SK-N-SH treated with all-trans-retinoic acid at 6 μM for 48 hours (cell line): ENCODE measurements around the gene SHC3.

Source experiments
- ATAC-seq: fragments of 200-7000 bp; cut with Tn5 transposase; 3 replicates; pipeline ENCODE4 v1.9.1; 2020; ENCODE audit warnings: mild to moderate bottlenecking, moderate library complexity
- ARNTL ChIP-seq: fragments of 450-650 bp; formaldehyde crosslinking; IDR thresholded peaks from 2 replicates; pipeline ENCODE4 v1.5.0; 2020; ENCODE audit warnings: low read depth, mild to moderate bottlenecking, moderate library complexity, borderline replicate concordance
- BACH2 ChIP-seq: fragments of 250-450 bp; sonication (Bioruptor Pico); IDR thresholded peaks from 2 replicates; pipeline ENCODE4 v1.9.0; 2021; ENCODE audit warnings: mild to moderate bottlenecking, borderline replicate concordance
- CREB5 ChIP-seq: fragments of 250-450 bp; sonication (Bioruptor Pico); IDR thresholded peaks from 2 replicates; pipeline ENCODE4 v1.5.1; 2020; ENCODE audit warnings: low read depth, mild to moderate bottlenecking, moderate library complexity
- CSRNP3 ChIP-seq: fragments of 250-450 bp; sonication (Bioruptor Pico); IDR thresholded peaks from 2 replicates; pipeline ENCODE4 v1.5.1; 2021; ENCODE audit warnings: mild to moderate bottlenecking, moderate library complexity
- ESRRG ChIP-seq: fragments of 250-450 bp; sonication (Bioruptor Pico); IDR thresholded peaks from 2 replicates; pipeline ENCODE4 v1.6.1; 2021; ENCODE audit warnings: mild to moderate bottlenecking
- GLIS3 ChIP-seq: fragments of 250-450 bp; sonication (Bioruptor Pico); IDR thresholded peaks from 2 replicates; pipeline ENCODE4 v1.5.0; 2020; ENCODE audit warnings: mild to moderate bottlenecking, moderate library complexity
- ISL1 ChIP-seq: fragments of 250-450 bp; sonication (Bioruptor Pico); IDR thresholded peaks from 2 replicates; pipeline ENCODE4 v2.1.2; 2022; ENCODE audit warnings: mild to moderate bottlenecking, moderate library complexity
- OSR1 ChIP-seq: fragments of 250-450 bp; sonication (Bioruptor Pico); IDR thresholded peaks from 2 replicates; pipeline ENCODE4 v1.8.0; 2022; ENCODE audit warnings: moderate library complexity, mild to moderate bottlenecking, inconsistent platforms
- PATZ1 ChIP-seq: fragments of 250-450 bp; sonication (Bioruptor Pico); IDR thresholded peaks from 2 replicates; pipeline ENCODE4 v1.8.0; 2020; ENCODE audit warnings: mild to moderate bottlenecking, moderate library complexity, borderline replicate concordance
- POU6F1 ChIP-seq: fragments of 250-450 bp; sonication (Bioruptor Pico); IDR thresholded peaks from 2 replicates; pipeline ENCODE4 v1.8.0; 2021; ENCODE audit warnings: low read depth, mild to moderate bottlenecking, moderate library complexity, borderline replicate concordance
- PPARA ChIP-seq: fragments of 250-450 bp; sonication (Bioruptor Pico); IDR thresholded peaks from 2 replicates; pipeline ENCODE4 v1.5.0; 2020; ENCODE audit warnings: mild to moderate bottlenecking, borderline replicate concordance
- RARB ChIP-seq: fragments of 250-450 bp; sonication (Bioruptor Pico); IDR thresholded peaks from 2 replicates; pipeline ENCODE4 v1.8.0; 2021; ENCODE audit warnings: mild to moderate bottlenecking, moderate library complexity
- TCF4 ChIP-seq: fragments of 250-450 bp; sonication (Bioruptor Pico); IDR thresholded peaks from 2 replicates; pipeline ENCODE4 v1.8.0; 2021; ENCODE audit warnings: mild to moderate bottlenecking, moderate library complexity, borderline replicate concordance
- TOX ChIP-seq: fragments of 250-450 bp; sonication (Bioruptor Pico); IDR thresholded peaks from 2 replicates; pipeline ENCODE4 v1.8.0; 2021; ENCODE audit warnings: mild to moderate bottlenecking, moderate library complexity, borderline replicate concordance
- TSHZ2 ChIP-seq: fragments of 250-450 bp; sonication (Bioruptor Pico); IDR thresholded peaks from 2 replicates; pipeline ENCODE4 v1.5.0; 2020; ENCODE audit warnings: mild to moderate bottlenecking, moderate library complexity
- ZFP3 ChIP-seq: fragments of 250-450 bp; sonication (Bioruptor Pico); IDR thresholded peaks from 2 replicates; pipeline ENCODE4 v1.5.0; 2020; ENCODE audit warnings: mild to moderate bottlenecking, moderate library complexity
- ZFP30 ChIP-seq: fragments of 450-650 bp; formaldehyde crosslinking; IDR thresholded peaks from 2 replicates; pipeline ENCODE4 v1.5.0; 2022; ENCODE audit warnings: mild to moderate bottlenecking, moderate library complexity
- ZNF565 ChIP-seq: fragments of 450-650 bp; formaldehyde crosslinking; conservative IDR thresholded peaks from 2 replicates; pipeline ENCODE4 v1.5.0; 2020; ENCODE audit warnings: low read depth, mild to moderate bottlenecking, moderate library complexity
- ZNF70 ChIP-seq: fragments of 450-650 bp; formaldehyde crosslinking; IDR thresholded peaks from 2 replicates; pipeline ENCODE4 v1.5.0; 2020; ENCODE audit warnings: mild to moderate bottlenecking, moderate library complexity
- ZNF8 ChIP-seq: fragments of 450-650 bp; formaldehyde crosslinking; IDR thresholded peaks from 2 replicates; pipeline ENCODE4 v1.5.0; 2020; ENCODE audit warnings: mild to moderate bottlenecking, moderate library complexity

The SHC3 gene

GRCh38 chr9:89204801-89205200 lies 26.2 kb upstream of the SHC3 start:
- ATAC-seq = no peak

GRCh38 chr9:89195131-89195797 lies 16.6 kb upstream of the SHC3 start:
- no peak for TF ChIP-seq CREB5 (CRISPR knock-in tag)
- no peak for TF ChIP-seq ZFP30 (CRISPR knock-in tag)
- TF ChIP-seq CSRNP3 (CRISPR knock-in tag) = no peak
- no peak for TF ChIP-seq OSR1 (CRISPR knock-in tag)
- TF ChIP-seq GLIS3 (CRISPR knock-in tag) = no peak
- TF ChIP-seq ZNF8 = no peak
- no peak for TF ChIP-seq ARNTL (CRISPR knock-in tag)
- no peak for TF ChIP-seq ISL1 (CRISPR knock-in tag)
- no peak for TF ChIP-seq TSHZ2
- TF ChIP-seq POU6F1 = no peak
- no peak for ATAC-seq

More at GRCh38 chr9:89204801-89205200, 26.2 kb upstream of the SHC3 start:
- TF ChIP-seq ZFP30 (CRISPR knock-in tag) (no peak), POU6F1 (no peak), TOX (CRISPR knock-in tag) (no peak), TCF4 (CRISPR knock-in tag) (no peak), RARB (CRISPR knock-in tag) (no peak), ZNF565 (no peak), ESRRG (CRISPR knock-in tag) (no peak), GLIS3 (CRISPR knock-in tag) (no peak), PATZ1 (CRISPR knock-in tag) (no peak), ZNF70 (CRISPR knock-in tag) (no peak)

- no peak for TF ChIP-seq GLIS3 (CRISPR knock-in tag)
- TF ChIP-seq TCF4 (CRISPR knock-in tag) = no peak
- TF ChIP-seq POU6F1 = no peak
- TF ChIP-seq ZFP30 (CRISPR knock-in tag) = no peak
- no peak for TF ChIP-seq TOX (CRISPR knock-in tag)
- no peak for TF ChIP-seq ZNF70 (CRISPR knock-in tag)
- no peak for TF ChIP-seq ZFP3 (CRISPR knock-in tag)
- no peak for TF ChIP-seq BACH2 (CRISPR knock-in tag)
- TF ChIP-seq PPARA (CRISPR knock-in tag) = no peak
- ATAC-seq = no peak
Observed at GRCh38 chr9:89194421-89195130, 16.0 kb upstream of the SHC3 start.
